Ascending aorta (tissue), 2 donors: ENCODE results near the gene HMGA1. TPM values are rescaled to one million over a fixed set of nuclear protein-coding genes. Genes with fewer than 3 reads are reported as not detected.
A peak's percentile ranks its signal among the peaks of the same experiment; 100 is the strongest.

Experiments
- DNase-seq, 2 donors: peaks; one replicate each; pipeline ENCODE4 v3.0.0-alpha.2; 2019; ENCODE audit warnings: low spot score in 2 of 2
- H3K27ac ChIP-seq, 2 donors: fragments of 200-600 bp; sonication (generic); one replicate each; pipeline ENCODE4 v1.5.1; 2016 to 2017; ENCODE audit warnings: mild to moderate bottlenecking in 1 of 2
- H3K27me3 ChIP-seq: fragments of 200-600 bp; sonication (generic); one replicate; pipeline ENCODE4 v1.5.1; 2017
- H3K36me3 ChIP-seq, 2 donors: fragments of 200-600 bp; sonication (generic); one replicate each; pipeline ENCODE4 v1.5.1; 2016
- H3K4me1 ChIP-seq, 2 donors: fragments of 200-600 bp; sonication (generic); one replicate each; pipeline ENCODE4 v1.5.1; 2016 to 2017; ENCODE audit warnings: mild to moderate bottlenecking in 1 of 2
- H3K4me3 ChIP-seq, 2 donors: fragments of 200-600 bp; sonication (generic); one replicate each; pipeline ENCODE4 v1.5.1; 2016 to 2017; ENCODE audit warnings: mild to moderate bottlenecking in 1 of 2
- H3K9me3 ChIP-seq, 2 donors: fragments of 200-600 bp; sonication (generic); one replicate each; pipeline ENCODE4 v1.5.1; 2016
- CTCF ChIP-seq, 3 experiments: fragments of 200-600 bp in 2 of 3; fragments of 450-650 bp in 1 of 3; sonication (generic) in 2 of 3; IDR thresholded peaks; one replicate each; pipeline ENCODE4 v1.5.1; 2016 to 2019; ENCODE audit warnings: antibody characterized with exemption in 3 of 3, mild to moderate bottlenecking in 1 of 3, moderate library complexity in 1 of 3
- intact Hi-C: fragments of 100-400 bp; cut with DNase I; formaldehyde crosslinking; loops from one replicate; pipeline ENCODE4 v1.15.1; 2023
- total RNA-seq: library from RNA; depleted of rRNA; stranded (reverse); fragments of >200 nt; gene quantifications from one replicate; pipeline ENCODE4 v1.1.0, GENCODE V29; 2016

The HMGA1 gene
- total RNA-seq, 1 donor from 2014 or later, result 21.4 TPM

GRCh38 chr6:34284563-34285447, 48.1 kb downstream of the HMGA1 start:
- H3K27me3 ChIP-seq, result no peaks in the 10 kb centered on the region
- intact Hi-C loops, result no loop called here
- peaks cover 0 to 2% of the 10 kb centered on the region in 2 donors for H3K4me1 ChIP-seq
- H3K4me3 ChIP-seq, result no peak overlapping the region
- peaks cover 6 to 19% of the 10 kb centered on the region in 2 donors for H3K36me3 ChIP-seq
- H3K9me3 ChIP-seq, result no peaks in the 10 kb centered on the region
- DNase-seq, result peak; percentile 10 to 68
- no peak for TF ChIP-seq CTCF (IDR thresholded peaks at IDR 0.05)
- no peak overlapping the region for H3K27ac ChIP-seq

- peaks cover 6 to 19% of the 10 kb centered on the region in 2 donors for H3K36me3 ChIP-seq
Measured at GRCh38 chr6:34285448-34286164, 48.9 kb downstream of the HMGA1 start.

GRCh38 chr6:34288581-34288980, 51.9 kb downstream of the HMGA1 start:
- intact Hi-C loops, result no loop called here
- H3K27ac ChIP-seq, result no peak overlapping the region
- TF ChIP-seq CTCF (IDR thresholded peaks at IDR 0.05), result no peak

More at GRCh38 chr6:34285448-34286164, 48.9 kb downstream of the HMGA1 start:
- Histone ChIP-seq H3K9me3 (no peaks in the 10 kb centered on the region), H3K4me3 (no peak overlapping the region), H3K27ac (no peak overlapping the region), H3K27me3 (no peaks in the 10 kb centered on the region), H3K4me1 (peaks cover 0 to 2% of the 10 kb centered on the region in 2 donors)
- no peak for TF ChIP-seq CTCF (IDR thresholded peaks at IDR 0.05)
- intact Hi-C loops, result no loop called here
- DNase-seq, result no peak

GRCh38 chr6:34289137-34289536, 52.5 kb downstream of the HMGA1 start:
- H3K4me1 ChIP-seq, result peaks cover 0 to 2% of the 10 kb centered on the region in 2 donors
- no peak overlapping the region for H3K27ac ChIP-seq
- intact Hi-C loops, result no loop called here
- peaks cover 12 to 39% of the 10 kb centered on the region in 2 donors for H3K36me3 ChIP-seq
- H3K4me3 ChIP-seq, result no peak overlapping the region
- no peaks in the 10 kb centered on the region for H3K9me3 ChIP-seq
- H3K27me3 ChIP-seq, result no peaks in the 10 kb centered on the region
- no peak for DNase-seq
- TF ChIP-seq CTCF (IDR thresholded peaks at IDR 0.05), result no peak

More at GRCh38 chr6:34288581-34288980, 51.9 kb downstream of the HMGA1 start:
- Histone ChIP-seq H3K36me3 (peaks cover 12 to 34% of the 10 kb centered on the region in 2 donors), H3K4me3 (no peak overlapping the region), H3K27me3 (no peaks in the 10 kb centered on the region), H3K9me3 (no peaks in the 10 kb centered on the region), H3K4me1 (peaks cover 0 to 2% of the 10 kb centered on the region in 2 donors)
- no peak for DNase-seq

GRCh38 chr6:34292954-34293353, 56.3 kb downstream of the HMGA1 start:
- Histone ChIP-seq H3K4me3 (no peak overlapping the region), H3K9me3 (no peaks in the 10 kb centered on the region), H3K27me3 (no peaks in the 10 kb centered on the region), H3K27ac (no peak overlapping the region), H3K4me1 (peaks cover 3 to 6% of the 10 kb centered on the region in 2 donors), H3K36me3 (peaks cover 14 to 31% of the 10 kb centered on the region in 2 donors)
- TF ChIP-seq CTCF (IDR thresholded peaks at IDR 0.05), result no peak
- intact Hi-C loops, result no loop called here
- no peak for DNase-seq
